Liver (tissue), 9 donors: ENCODE data around the gene GGNBP2. TPM values are rescaled to one million over a fixed set of nuclear protein-coding genes. Genes with fewer than 3 reads are reported as not detected.

Experiments used
- DNase-seq: peaks from one replicate; pipeline ENCODE4 v3.0.0-alpha.2; 2017; ENCODE audit warnings: low spot score
- H3K27ac ChIP-seq, 2 donors: one replicate each; pipeline ENCODE4 v1.7.0; 2013; ENCODE audit warnings: inconsistent platforms in 2 of 2, low read length in 2 of 2, control low read depth in 1 of 2, low read depth in 1 of 2, mild to moderate bottlenecking in 1 of 2
- H3K27me3 ChIP-seq, 4 donors: one replicate each; pipeline versions ENCODE4 v1.6.1 to v1.7.0; 2013; ENCODE audit warnings: low read length in 3 of 4, inconsistent platforms in 1 of 4, mild to moderate bottlenecking in 1 of 4, moderate library complexity in 1 of 4; ENCODE audit not compliant: control insufficient read depth in 4 of 4, insufficient read depth in 4 of 4
- H3K36me3 ChIP-seq, 4 donors: one replicate each; pipeline versions ENCODE4 v1.6.1 to v1.7.0; 2013; ENCODE audit warnings: low read length in 3 of 4, mild to moderate bottlenecking in 3 of 4, low read depth in 1 of 4, moderate library complexity in 1 of 4; ENCODE audit not compliant: control insufficient read depth in 4 of 4, insufficient read depth in 3 of 4
- H3K4me1 ChIP-seq, 4 donors: one replicate each; pipeline versions ENCODE4 v1.6.1 to v1.7.0; 2013; ENCODE audit warnings: low read length in 3 of 4, mild to moderate bottlenecking in 3 of 4, moderate library complexity in 1 of 4; ENCODE audit not compliant: control insufficient read depth in 4 of 4, insufficient read depth in 4 of 4
- H3K4me3 ChIP-seq, 3 donors: one replicate each; pipeline versions ENCODE4 v1.6.1 to v1.7.0; 2013; ENCODE audit warnings: low read length in 3 of 3, control low read depth in 1 of 3, low read depth in 1 of 3, mild to moderate bottlenecking in 1 of 3
- H3K9ac ChIP-seq, 2 donors: one replicate each; pipeline ENCODE4 v1.7.0; 2013; ENCODE audit warnings: low read length in 2 of 2, mild to moderate bottlenecking in 2 of 2, moderate library complexity in 2 of 2, control low read depth in 1 of 2, low read depth in 1 of 2
- H3K9me3 ChIP-seq, 4 donors: one replicate each; pipeline versions ENCODE4 v1.6.1 to v1.7.0; 2013; ENCODE audit warnings: low read length in 3 of 4; ENCODE audit not compliant: control insufficient read depth in 4 of 4
- ATF3 ChIP-seq: IDR thresholded peaks from 2 replicates; pipeline ENCODE4 v1.6.1; 2016; ENCODE audit warnings: antibody characterized with exemption
- EGR1 ChIP-seq, 2 donors: IDR thresholded peaks; 2 replicates each; pipeline ENCODE4 v1.6.1; 2016 to 2018; ENCODE audit warnings: antibody characterized with exemption in 2 of 2, low read depth in 2 of 2
- FOXA1 ChIP-seq: IDR thresholded peaks from 2 replicates; pipeline ENCODE4 v1.6.1; 2016; ENCODE audit warnings: antibody characterized with exemption
- FOXA2 ChIP-seq: IDR thresholded peaks from 2 replicates; pipeline ENCODE4 v1.6.1; 2016; ENCODE audit warnings: antibody characterized with exemption
- GABPA ChIP-seq, 2 donors: IDR thresholded peaks in 1 of 2; conservative IDR thresholded peaks in 1 of 2; 2 replicates each; pipeline ENCODE4 v1.6.1; 2016; ENCODE audit warnings: antibody characterized with exemption in 2 of 2, mild to moderate bottlenecking in 1 of 2, moderate library complexity in 1 of 2
- HNF4G ChIP-seq: IDR thresholded peaks from 2 replicates; pipeline ENCODE4 v1.6.1; 2016; ENCODE audit warnings: antibody characterized with exemption
- MAX ChIP-seq: IDR thresholded peaks from 2 replicates; pipeline ENCODE4 v1.6.1; 2016; ENCODE audit warnings: antibody characterized with exemption
- NR2F2 ChIP-seq: IDR thresholded peaks from 2 replicates; pipeline ENCODE4 v1.6.1; 2016; ENCODE audit warnings: antibody characterized with exemption
- RAD21 ChIP-seq, 2 donors: IDR thresholded peaks; 2 replicates each; pipeline ENCODE4 v1.6.1; 2016; ENCODE audit warnings: antibody characterized with exemption in 2 of 2, mild to moderate bottlenecking in 2 of 2
- REST ChIP-seq: IDR thresholded peaks from 2 replicates; pipeline ENCODE4 v1.6.1; 2016; ENCODE audit warnings: antibody characterized with exemption, mild to moderate bottlenecking
- RXRA ChIP-seq, 2 donors: IDR thresholded peaks; 2 replicates each; pipeline ENCODE4 v1.6.1; 2017 to 2018; ENCODE audit warnings: antibody characterized with exemption in 2 of 2, mild to moderate bottlenecking in 1 of 2
- SP1 ChIP-seq: IDR thresholded peaks from 2 replicates; pipeline ENCODE4 v1.6.1; 2018; ENCODE audit warnings: antibody characterized with exemption, mild to moderate bottlenecking
- YY1 ChIP-seq: IDR thresholded peaks from 2 replicates; pipeline ENCODE4 v1.6.1; 2016; ENCODE audit warnings: antibody characterized with exemption, mild to moderate bottlenecking
- WGBS: extraction: QIAGEN DNeasy Blood & Tissue Kit; methylation state at CpG from one replicate; pipeline ENCODE4 v1.1.7; 2013; 5-methylcytosine and 5-hydroxymethylcytosine counted together
- polyA plus RNA-seq, 2 donors: library from polyadenylated mRNA; stranded (reverse) in 1 of 2; unstranded in 1 of 2; fragments of 200-250 nt in 1 of 2; fragments of >200 nt in 1 of 2; fragmentation: Nextera tagmentation in 1 of 2; extraction: Ambion mirVana in 1 of 2; gene quantifications; one replicate each; pipeline versions ENCODE4 v1.2.1 to v1.2.3, GENCODE V29; 2013 to 2015
- total RNA-seq, 2 donors: library from RNA; depleted of rRNA; stranded (reverse); fragments of >200 nt; gene quantifications; one replicate each; pipeline ENCODE4 v1.2.3, GENCODE V29; 2014
- TF ChIP-seq, protein P1 (sequence below): IDR thresholded peaks from 2 replicates; pipeline ENCODE4 v1.6.1; 2016; ENCODE audit warnings: antibody characterized with exemption
- TF ChIP-seq, protein P2 (sequence below): fragments of 150-350 bp; IDR thresholded peaks from 2 replicates; pipeline ENCODE4 v1.5.1; 2017; ENCODE audit warnings: improper control_type of control experiment, low read depth, low read length; ENCODE audit not compliant: missing input control
- donor health status: healthy.
- donor health status: healthy.
- donor health status: healthy.
- donor health status: healthy.
- donor health status: healthy.

GGNBP2 gene
- total and polyA plus RNA-seq, 4 donors: 19.6 to 48.6 (median 34.3) TPM

DNA sequence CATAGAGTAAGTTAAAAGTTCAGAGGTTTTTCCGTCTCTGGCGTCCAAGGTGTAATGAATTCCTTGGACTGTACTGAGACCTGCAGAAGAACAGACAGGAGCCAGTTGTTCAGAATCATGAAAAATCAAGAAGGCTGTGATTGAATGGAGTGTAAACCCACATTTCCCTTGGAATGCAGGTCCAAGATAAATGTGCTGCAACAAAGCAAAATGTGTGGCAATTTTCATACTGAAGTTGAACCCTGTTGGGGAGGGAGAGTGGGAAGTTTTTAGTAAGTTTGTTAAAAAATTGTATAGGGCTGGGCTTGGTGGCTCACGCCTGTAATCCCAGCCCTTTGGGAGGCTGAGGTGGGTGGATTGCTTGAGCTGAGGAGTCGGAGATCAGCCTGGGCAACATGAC is 21.4 kb downstream of the GGNBP2 start:
- no peak for DNase-seq
- no peak overlapping the region for H3K27ac ChIP-seq
- peaks cover 11 to 57% (median 32%) of the 10 kb centered on the region in 4 donors for H3K36me3 ChIP-seq

DNA sequence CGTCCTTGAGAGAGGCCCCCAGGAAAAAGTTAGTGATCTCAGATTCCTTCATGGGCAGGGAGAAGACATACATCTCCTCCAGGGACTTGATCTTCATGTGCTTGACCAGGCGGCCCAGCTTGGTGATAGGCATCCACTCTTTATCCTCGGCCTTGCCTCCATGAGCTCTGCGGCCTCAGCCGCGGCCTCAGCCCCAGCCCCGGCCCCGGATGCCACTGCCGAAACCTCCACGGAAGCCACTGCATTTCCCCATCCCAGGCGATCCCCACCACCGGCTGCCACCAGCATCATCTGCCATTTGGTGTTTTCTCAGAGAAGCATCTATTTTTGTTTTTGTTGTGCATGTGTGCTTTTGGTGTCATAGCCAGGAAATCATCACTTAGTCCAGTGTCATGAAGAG is 30.3 kb downstream of the GGNBP2 start:
- no peaks in the 10 kb centered on the region for H3K4me1 ChIP-seq
- no peaks in the 10 kb centered on the region for H3K27me3 ChIP-seq
- H3K4me3 ChIP-seq: no peak overlapping the region
- H3K36me3 ChIP-seq: peaks cover 7 to 48% (median 35%) of the 10 kb centered on the region in 4 donors
- no peaks in the 10 kb centered on the region for H3K9me3 ChIP-seq
- 97% methylated on average over 12 of the region's 12 CpGs for WGBS
- DNase-seq: no peak
- H3K27ac ChIP-seq: no peak overlapping the region
- no peak overlapping the region for H3K9ac ChIP-seq
- no peak for TF ChIP-seq NR2F2
- TF ChIP-seq ATF3: no peak
- TF ChIP-seq FOXA2: no peak
- TF ChIP-seq SP1: no peak
- no peak for TF ChIP-seq EGR1 (IDR thresholded peaks at IDR 0.05; ENCODE audit: low read depth in 2 of 2)
- no peak for TF ChIP-seq RXRA (IDR thresholded peaks at IDR 0.05)
- TF ChIP-seq, protein P1, sequence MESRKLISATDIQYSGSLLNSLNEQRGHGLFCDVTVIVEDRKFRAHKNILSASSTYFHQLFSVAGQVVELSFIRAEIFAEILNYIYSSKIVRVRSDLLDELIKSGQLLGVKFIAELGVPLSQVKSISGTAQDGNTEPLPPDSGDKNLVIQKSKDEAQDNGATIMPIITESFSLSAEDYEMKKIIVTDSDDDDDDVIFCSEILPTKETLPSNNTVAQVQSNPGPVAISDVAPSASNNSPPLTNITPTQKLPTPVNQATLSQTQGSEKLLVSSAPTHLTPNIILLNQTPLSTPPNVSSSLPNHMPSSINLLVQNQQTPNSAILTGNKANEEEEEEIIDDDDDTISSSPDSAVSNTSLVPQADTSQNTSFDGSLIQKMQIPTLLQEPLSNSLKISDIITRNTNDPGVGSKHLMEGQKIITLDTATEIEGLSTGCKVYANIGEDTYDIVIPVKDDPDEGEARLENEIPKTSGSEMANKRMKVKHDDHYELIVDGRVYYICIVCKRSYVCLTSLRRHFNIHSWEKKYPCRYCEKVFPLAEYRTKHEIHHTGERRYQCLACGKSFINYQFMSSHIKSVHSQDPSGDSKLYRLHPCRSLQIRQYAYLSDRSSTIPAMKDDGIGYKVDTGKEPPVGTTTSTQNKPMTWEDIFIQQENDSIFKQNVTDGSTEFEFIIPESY: no peak
- TF ChIP-seq HNF4G: no peak
- TF ChIP-seq, protein P2, sequence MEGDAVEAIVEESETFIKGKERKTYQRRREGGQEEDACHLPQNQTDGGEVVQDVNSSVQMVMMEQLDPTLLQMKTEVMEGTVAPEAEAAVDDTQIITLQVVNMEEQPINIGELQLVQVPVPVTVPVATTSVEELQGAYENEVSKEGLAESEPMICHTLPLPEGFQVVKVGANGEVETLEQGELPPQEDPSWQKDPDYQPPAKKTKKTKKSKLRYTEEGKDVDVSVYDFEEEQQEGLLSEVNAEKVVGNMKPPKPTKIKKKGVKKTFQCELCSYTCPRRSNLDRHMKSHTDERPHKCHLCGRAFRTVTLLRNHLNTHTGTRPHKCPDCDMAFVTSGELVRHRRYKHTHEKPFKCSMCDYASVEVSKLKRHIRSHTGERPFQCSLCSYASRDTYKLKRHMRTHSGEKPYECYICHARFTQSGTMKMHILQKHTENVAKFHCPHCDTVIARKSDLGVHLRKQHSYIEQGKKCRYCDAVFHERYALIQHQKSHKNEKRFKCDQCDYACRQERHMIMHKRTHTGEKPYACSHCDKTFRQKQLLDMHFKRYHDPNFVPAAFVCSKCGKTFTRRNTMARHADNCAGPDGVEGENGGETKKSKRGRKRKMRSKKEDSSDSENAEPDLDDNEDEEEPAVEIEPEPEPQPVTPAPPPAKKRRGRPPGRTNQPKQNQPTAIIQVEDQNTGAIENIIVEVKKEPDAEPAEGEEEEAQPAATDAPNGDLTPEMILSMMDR: no peak
- no peak for TF ChIP-seq REST
- no peak for TF ChIP-seq RAD21 (IDR thresholded peaks at IDR 0.05)
- no peak for TF ChIP-seq FOXA1
- no peak for TF ChIP-seq GABPA (IDR thresholded peaks at IDR 0.05 in 1 of 2, conservative IDR thresholded peaks at IDR 0.05 in 1 of 2)
- TF ChIP-seq MAX: no peak

More for the DNA sequence above, 21.4 kb downstream of the GGNBP2 start:
- WGBS: 97% methylated on average over 4 of the region's 4 CpGs
- Histone ChIP-seq H3K4me1 (no peaks in the 10 kb centered on the region), H3K27me3 (no peaks in the 10 kb centered on the region), H3K4me3 (no peak overlapping the region), H3K9me3 (no peaks in the 10 kb centered on the region), H3K9ac (no peak overlapping the region)
- TF ChIP-seq REST (no peak), RXRA (IDR thresholded peaks at IDR 0.05) (no peak), ATF3 (no peak), YY1 (no peak), GABPA (IDR thresholded peaks at IDR 0.05 in 1 of 2, conservative IDR thresholded peaks at IDR 0.05 in 1 of 2) (no peak), FOXA1 (no peak)
